H1 (cell line): ENCODE results near the gene CREB3L1. TPM values are rescaled to one million over a fixed set of nuclear protein-coding genes. Genes with fewer than 3 reads are reported as not detected.
A peak's percentile ranks its signal among the peaks of the same experiment; 100 is the strongest.

ENCODE experiments used
- ATF3 ChIP-seq: IDR thresholded peaks from 2 replicates; pipeline ENCODE4 v1.6.1; 2011; ENCODE audit warnings: low read depth, mild to moderate bottlenecking, low read length; ENCODE audit not compliant: insufficient read depth
- CEBPB ChIP-seq: IDR thresholded peaks from 2 replicates; pipeline ENCODE4 v1.6.1; 2012; ENCODE audit warnings: low read depth, low read length
- CHD1 ChIP-seq: IDR thresholded peaks from 2 replicates; pipeline ENCODE4 v1.6.1; 2012; ENCODE audit warnings: low read depth, low read length, improper control_type of control experiment
- CHD2 ChIP-seq: IDR thresholded peaks from 2 replicates; pipeline ENCODE4 v1.6.1; 2012; ENCODE audit warnings: low read length, improper control_type of control experiment
- E2F6 ChIP-seq: IDR thresholded peaks from 2 replicates; pipeline ENCODE4 v1.6.1; 2012; ENCODE audit warnings: inconsistent platforms
- NANOG ChIP-seq: IDR thresholded peaks from 2 replicates; pipeline ENCODE4 v1.6.1; 2011; ENCODE audit warnings: low read length, low read depth, mild to moderate bottlenecking, inconsistent platforms; ENCODE audit not compliant: insufficient read depth, poor library complexity, severe bottlenecking
- RXRA ChIP-seq: IDR thresholded peaks from 2 replicates; pipeline ENCODE4 v1.6.1; 2011; ENCODE audit warnings: low read depth, mild to moderate bottlenecking, low read length, moderate library complexity; ENCODE audit not compliant: insufficient read depth
- SIX5 ChIP-seq: IDR thresholded peaks from 2 replicates; pipeline ENCODE4 v1.6.1; 2011; ENCODE audit warnings: mild to moderate bottlenecking, low read depth, low read length
- TEAD4 ChIP-seq: IDR thresholded peaks from 2 replicates; pipeline ENCODE4 v1.6.1; 2012; ENCODE audit warnings: low read depth, low read length, inconsistent platforms, mixed read lengths
- polyA plus RNA-seq, 7 experiments: library from polyadenylated mRNA; depleted of rRNA in 3 of 7; stranded (reverse) in 5 of 7; unstranded in 2 of 7; fragments of >200 nt in 5 of 7; fragments of 200-250 nt in 2 of 7; gene quantifications; 1 replicate in 5 of 7; 2 replicates in 1 of 7; 4 replicates in 1 of 7; pipeline versions ENCODE4 v1.2.1 to v1.2.3, GENCODE V29; 2011 to 2013; ENCODE audit warnings: missing spikeins in 2 of 7, mixed read lengths in 2 of 7
- total RNA-seq: library from RNA; stranded (reverse); fragmentation: NEBNext Ultra II Directional; extraction: Animal tissue kit (Norgen Biotek cat#: 25700); gene quantifications from 2 replicates; pipeline ENCODE4 v1.2.1, GENCODE V29; 2021

Gene CREB3L1
- total and polyA plus RNA-seq, 2 of the 8 experiments (the other 6 are each of a cell fraction or from before 2014, with no cell fraction given), result 4.1 to 12.7 TPM

- TF ChIP-seq E2F6 (no peak), CHD1 (peak; percentile 3; the same call in 1 of the 2 replicates), CEBPB (peak; percentile 22; the same call in 1 of the 2 replicates), NANOG (no peak), SIX5 (no peak), TEAD4 (no peak), ATF3 (no peak), RXRA (no peak), CHD2 (no peak)
Observed at GRCh38 chr11:46238967-46239800, 38.3 kb upstream of the CREB3L1 start (continued).
